Testis (tissue), 2 donors: ENCODE results near the gene PLEKHG4B.

Experiments
- CTCF ChIP-seq, 3 experiments: fragments of 450-650 bp in 2 of 3; fragments of 200-600 bp in 1 of 3; sonication (generic) in 1 of 3; IDR thresholded peaks; one replicate each; pipeline ENCODE4 v1.5.1; 2016 to 2019; ENCODE audit warnings: antibody characterized with exemption in 3 of 3, mild to moderate bottlenecking in 2 of 3, moderate library complexity in 1 of 3
- POLR2A ChIP-seq: fragments of 450-650 bp; IDR thresholded peaks from one replicate; pipeline ENCODE4 v1.6.1; 2017; ENCODE audit warnings: antibody characterized with exemption, mild to moderate bottlenecking, moderate library complexity

GRCh38 chr5:181566-181965, 89.6 kb downstream of the PLEKHG4B start:
- TF ChIP-seq CTCF (IDR thresholded peaks at IDR 0.05), result no peak
- no peak for TF ChIP-seq POLR2A
